WTC11 (cell line): ENCODE results near the gene NPFFR2. TPM values are rescaled to one million over a fixed set of nuclear protein-coding genes. Genes with fewer than 3 reads are reported as not detected.

Experiments
- ATAC-seq: fragments of 200-7000 bp; cut with Tn5 transposase; 2 replicates; pipeline ENCODE4 v1.10.0; 2021; ENCODE audit warnings: mild to moderate bottlenecking, moderate library complexity
- CTCF ChIA-PET: fragments of 300-600 bp; sonication (Branson Sonifier 250); formaldehyde crosslinking; loops from one replicate; lab custom pipeline; 2021; ENCODE audit warnings: antibody characterized with exemption; lab: Charles Lee
- POLR2A ChIA-PET: fragments of 350-600 bp; sonication (Branson Sonifier 250); formaldehyde crosslinking; loops from one replicate; lab custom pipeline; 2021; ENCODE audit warnings: antibody characterized with exemption; lab: Charles Lee
- DNase-seq: peaks from one replicate; pipeline ENCODE4 v3.0.0; 2021; ENCODE audit warnings: low spot score
- H3K27ac Mint-ChIP-seq: 2 replicates; pipeline ENCODE4 v1.8.0; 2021; ENCODE audit warnings: mixed read lengths
- H3K27me3 Mint-ChIP-seq: 2 replicates; pipeline ENCODE4 v1.8.0; 2021; ENCODE audit warnings: low read depth, mild to moderate bottlenecking, moderate library complexity, mixed read lengths
- H3K36me3 Mint-ChIP-seq: 2 replicates; pipeline ENCODE4 v1.8.0; 2021; ENCODE audit warnings: mixed read lengths
- H3K4me1 Mint-ChIP-seq: 2 replicates; pipeline ENCODE4 v1.8.0; 2022; ENCODE audit warnings: mixed read lengths
- H3K4me3 Mint-ChIP-seq: 2 replicates; pipeline ENCODE4 v1.8.0; 2021; ENCODE audit warnings: mild to moderate bottlenecking, moderate library complexity, mixed read lengths
- H3K9me3 Mint-ChIP-seq: 2 replicates; pipeline ENCODE4 v1.8.0; 2021; ENCODE audit warnings: mixed read lengths
- MXD4 ChIP-seq: fragments of 250-450 bp; sonication (Bioruptor Pico); IDR thresholded peaks from 2 replicates; pipeline ENCODE4 v1.8.0; 2021; ENCODE audit warnings: mild to moderate bottlenecking, moderate library complexity, borderline replicate concordance
- NFYB ChIP-seq: sonication (generic); formaldehyde crosslinking; conservative IDR thresholded peaks from 2 replicates; pipeline ENCODE4 v1.8.0; 2022; ENCODE audit warnings: low read depth, missing genetic modification reagents
- TCF7 ChIP-seq: sonication (generic); formaldehyde crosslinking; IDR thresholded peaks from 2 replicates; pipeline ENCODE4 v1.8.0; 2022; ENCODE audit warnings: mild to moderate bottlenecking, low read depth, missing genetic modification reagents, moderate library complexity
- USF1 ChIP-seq: sonication (generic); formaldehyde crosslinking; IDR thresholded peaks from 2 replicates; pipeline ENCODE4 v1.8.0; 2022; ENCODE audit warnings: mild to moderate bottlenecking, missing genetic modification reagents
- USF2 ChIP-seq: sonication (generic); formaldehyde crosslinking; IDR thresholded peaks from 2 replicates; pipeline ENCODE4 v1.8.1; 2023; ENCODE audit warnings: mild to moderate bottlenecking, missing genetic modification reagents, moderate library complexity
- ZNF138 ChIP-seq: sonication (generic); formaldehyde crosslinking; conservative IDR thresholded peaks from 2 replicates; pipeline ENCODE4 v1.8.1; 2022; ENCODE audit warnings: mild to moderate bottlenecking, moderate library complexity, missing genetic modification reagents
- ZNF317 ChIP-seq: sonication (generic); formaldehyde crosslinking; IDR thresholded peaks from 2 replicates; pipeline ENCODE4 v1.8.1; 2023; ENCODE audit warnings: low read depth, mild to moderate bottlenecking, moderate library complexity, missing genetic modification reagents, borderline replicate concordance
- ZNF532 ChIP-seq: fragments of 250-450 bp; sonication (Bioruptor Pico); IDR thresholded peaks from 2 replicates; pipeline ENCODE4 v1.9.0; 2021; ENCODE audit warnings: mild to moderate bottlenecking, borderline replicate concordance
- total RNA-seq: library from RNA; stranded (reverse); gene quantifications from 3 replicates; pipeline ENCODE4 v1.2.3, GENCODE V29; 2021
- TF ChIP-seq, protein P1 (sequence below): fragments of 250-450 bp; sonication (Bioruptor Pico); IDR thresholded peaks from 2 replicates; pipeline ENCODE4 v2.1.2; 2022; ENCODE audit warnings: mild to moderate bottlenecking, moderate library complexity
- TF ChIP-seq, protein P2 (sequence below): sonication (generic); formaldehyde crosslinking; IDR thresholded peaks from 2 replicates; pipeline ENCODE4 v1.8.1; 2022; ENCODE audit warnings: mild to moderate bottlenecking, missing genetic modification reagents, moderate library complexity, borderline replicate concordance
- TF ChIP-seq, protein P3 (sequence below): sonication (generic); formaldehyde crosslinking; IDR thresholded peaks from 2 replicates; pipeline ENCODE4 v1.8.1; 2023; ENCODE audit warnings: mild to moderate bottlenecking, missing genetic modification reagents
- TF ChIP-seq, protein P4 (sequence below): sonication (generic); formaldehyde crosslinking; IDR thresholded peaks from 2 replicates; pipeline ENCODE4 v1.8.0; 2022; ENCODE audit warnings: mild to moderate bottlenecking, missing genetic modification reagents
- TF ChIP-seq, protein P5 (sequence below): sonication (generic); formaldehyde crosslinking; IDR thresholded peaks from 2 replicates; pipeline ENCODE4 v1.8.1; 2023; ENCODE audit warnings: mild to moderate bottlenecking, missing genetic modification reagents, borderline replicate concordance
- TF ChIP-seq, protein P6 (sequence below): sonication (generic); formaldehyde crosslinking; IDR thresholded peaks from 2 replicates; pipeline ENCODE4 v1.8.1; 2023; ENCODE audit warnings: mild to moderate bottlenecking, missing genetic modification reagents

Gene NPFFR2
- total RNA-seq, 1 experiment from 2014 or later, result 3.0 TPM

- TF ChIP-seq, protein P1, sequence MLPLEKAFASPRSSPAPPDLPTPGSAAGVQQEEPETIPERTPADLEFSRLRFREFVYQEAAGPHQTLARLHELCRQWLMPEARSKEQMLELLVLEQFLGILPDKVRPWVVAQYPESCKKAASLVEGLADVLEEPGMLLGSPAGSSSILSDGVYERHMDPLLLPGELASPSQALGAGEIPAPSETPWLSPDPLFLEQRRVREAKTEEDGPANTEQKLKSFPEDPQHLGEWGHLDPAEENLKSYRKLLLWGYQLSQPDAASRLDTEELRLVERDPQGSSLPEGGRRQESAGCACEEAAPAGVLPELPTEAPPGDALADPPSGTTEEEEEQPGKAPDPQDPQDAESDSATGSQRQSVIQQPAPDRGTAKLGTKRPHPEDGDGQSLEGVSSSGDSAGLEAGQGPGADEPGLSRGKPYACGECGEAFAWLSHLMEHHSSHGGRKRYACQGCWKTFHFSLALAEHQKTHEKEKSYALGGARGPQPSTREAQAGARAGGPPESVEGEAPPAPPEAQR (CRISPR knock-in tag), result no peak
- TF ChIP-seq ZNF138 (CRISPR knock-in tag) (no peak), ZNF532 (CRISPR knock-in tag) (no peak), TCF7 (no peak), ZNF317 (CRISPR knock-in tag) (no peak), MXD4 (CRISPR knock-in tag) (no peak), NFYB (no peak)
- TF ChIP-seq, protein P2, sequence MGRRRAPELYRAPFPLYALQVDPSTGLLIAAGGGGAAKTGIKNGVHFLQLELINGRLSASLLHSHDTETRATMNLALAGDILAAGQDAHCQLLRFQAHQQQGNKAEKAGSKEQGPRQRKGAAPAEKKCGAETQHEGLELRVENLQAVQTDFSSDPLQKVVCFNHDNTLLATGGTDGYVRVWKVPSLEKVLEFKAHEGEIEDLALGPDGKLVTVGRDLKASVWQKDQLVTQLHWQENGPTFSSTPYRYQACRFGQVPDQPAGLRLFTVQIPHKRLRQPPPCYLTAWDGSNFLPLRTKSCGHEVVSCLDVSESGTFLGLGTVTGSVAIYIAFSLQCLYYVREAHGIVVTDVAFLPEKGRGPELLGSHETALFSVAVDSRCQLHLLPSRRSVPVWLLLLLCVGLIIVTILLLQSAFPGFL (CRISPR knock-in tag), result no peak
- TF ChIP-seq, all 79 proteins: peak for 0
These were observed 42.0 kb downstream of the NPFFR2 start (continued) for GRCh38 chr4:72073816-72074215.

DNA sequence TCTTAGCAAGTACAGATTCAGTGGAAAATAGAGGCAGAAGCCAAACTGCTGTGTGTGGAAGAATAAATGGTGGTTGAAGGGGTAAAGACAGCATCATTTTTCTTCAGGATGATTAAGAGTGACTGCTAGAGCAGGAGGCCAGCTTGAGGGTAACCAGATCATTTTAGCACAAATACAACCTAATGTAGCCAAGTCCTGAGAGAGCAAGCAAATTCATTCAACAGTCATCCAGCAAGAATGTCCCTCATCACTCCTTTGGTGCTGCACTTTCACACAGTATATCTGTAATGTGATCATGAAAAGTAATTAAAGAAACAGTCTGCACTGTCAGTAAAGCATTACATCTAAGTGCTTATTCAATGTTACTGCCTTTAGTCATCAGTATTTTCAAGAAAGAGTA is 44.8 kb downstream of the NPFFR2 start:
- no peak for DNase-seq
- CTCF ChIA-PET, result no interaction called here
- H3K27ac Mint-ChIP-seq, result no peak overlapping the region

More for the DNA sequence above, 44.8 kb downstream of the NPFFR2 start:
- no peaks in the 10 kb centered on the region for H3K27me3 Mint-ChIP-seq
- TF ChIP-seq, protein P3, sequence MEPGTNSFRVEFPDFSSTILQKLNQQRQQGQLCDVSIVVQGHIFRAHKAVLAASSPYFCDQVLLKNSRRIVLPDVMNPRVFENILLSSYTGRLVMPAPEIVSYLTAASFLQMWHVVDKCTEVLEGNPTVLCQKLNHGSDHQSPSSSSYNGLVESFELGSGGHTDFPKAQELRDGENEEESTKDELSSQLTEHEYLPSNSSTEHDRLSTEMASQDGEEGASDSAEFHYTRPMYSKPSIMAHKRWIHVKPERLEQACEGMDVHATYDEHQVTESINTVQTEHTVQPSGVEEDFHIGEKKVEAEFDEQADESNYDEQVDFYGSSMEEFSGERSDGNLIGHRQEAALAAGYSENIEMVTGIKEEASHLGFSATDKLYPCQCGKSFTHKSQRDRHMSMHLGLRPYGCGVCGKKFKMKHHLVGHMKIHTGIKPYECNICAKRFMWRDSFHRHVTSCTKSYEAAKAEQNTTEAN (CRISPR knock-in tag), result no peak
- no peak for TF ChIP-seq USF1
- no peak for TF ChIP-seq USF2 (CRISPR knock-in tag)
- TF ChIP-seq, protein P4, sequence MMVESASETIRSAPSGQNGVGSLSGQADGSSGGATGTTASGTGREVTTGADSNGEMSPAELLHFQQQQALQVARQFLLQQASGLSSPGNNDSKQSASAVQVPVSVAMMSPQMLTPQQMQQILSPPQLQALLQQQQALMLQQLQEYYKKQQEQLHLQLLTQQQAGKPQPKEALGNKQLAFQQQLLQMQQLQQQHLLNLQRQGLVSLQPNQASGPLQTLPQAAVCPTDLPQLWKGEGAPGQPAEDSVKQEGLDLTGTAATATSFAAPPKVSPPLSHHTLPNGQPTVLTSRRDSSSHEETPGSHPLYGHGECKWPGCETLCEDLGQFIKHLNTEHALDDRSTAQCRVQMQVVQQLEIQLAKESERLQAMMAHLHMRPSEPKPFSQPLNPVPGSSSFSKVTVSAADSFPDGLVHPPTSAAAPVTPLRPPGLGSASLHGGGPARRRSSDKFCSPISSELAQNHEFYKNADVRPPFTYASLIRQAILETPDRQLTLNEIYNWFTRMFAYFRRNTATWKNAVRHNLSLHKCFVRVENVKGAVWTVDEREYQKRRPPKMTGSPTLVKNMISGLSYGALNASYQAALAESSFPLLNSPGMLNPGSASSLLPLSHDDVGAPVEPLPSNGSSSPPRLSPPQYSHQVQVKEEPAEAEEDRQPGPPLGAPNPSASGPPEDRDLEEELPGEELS (CRISPR knock-in tag), result no peak
- TF ChIP-seq, protein P5, sequence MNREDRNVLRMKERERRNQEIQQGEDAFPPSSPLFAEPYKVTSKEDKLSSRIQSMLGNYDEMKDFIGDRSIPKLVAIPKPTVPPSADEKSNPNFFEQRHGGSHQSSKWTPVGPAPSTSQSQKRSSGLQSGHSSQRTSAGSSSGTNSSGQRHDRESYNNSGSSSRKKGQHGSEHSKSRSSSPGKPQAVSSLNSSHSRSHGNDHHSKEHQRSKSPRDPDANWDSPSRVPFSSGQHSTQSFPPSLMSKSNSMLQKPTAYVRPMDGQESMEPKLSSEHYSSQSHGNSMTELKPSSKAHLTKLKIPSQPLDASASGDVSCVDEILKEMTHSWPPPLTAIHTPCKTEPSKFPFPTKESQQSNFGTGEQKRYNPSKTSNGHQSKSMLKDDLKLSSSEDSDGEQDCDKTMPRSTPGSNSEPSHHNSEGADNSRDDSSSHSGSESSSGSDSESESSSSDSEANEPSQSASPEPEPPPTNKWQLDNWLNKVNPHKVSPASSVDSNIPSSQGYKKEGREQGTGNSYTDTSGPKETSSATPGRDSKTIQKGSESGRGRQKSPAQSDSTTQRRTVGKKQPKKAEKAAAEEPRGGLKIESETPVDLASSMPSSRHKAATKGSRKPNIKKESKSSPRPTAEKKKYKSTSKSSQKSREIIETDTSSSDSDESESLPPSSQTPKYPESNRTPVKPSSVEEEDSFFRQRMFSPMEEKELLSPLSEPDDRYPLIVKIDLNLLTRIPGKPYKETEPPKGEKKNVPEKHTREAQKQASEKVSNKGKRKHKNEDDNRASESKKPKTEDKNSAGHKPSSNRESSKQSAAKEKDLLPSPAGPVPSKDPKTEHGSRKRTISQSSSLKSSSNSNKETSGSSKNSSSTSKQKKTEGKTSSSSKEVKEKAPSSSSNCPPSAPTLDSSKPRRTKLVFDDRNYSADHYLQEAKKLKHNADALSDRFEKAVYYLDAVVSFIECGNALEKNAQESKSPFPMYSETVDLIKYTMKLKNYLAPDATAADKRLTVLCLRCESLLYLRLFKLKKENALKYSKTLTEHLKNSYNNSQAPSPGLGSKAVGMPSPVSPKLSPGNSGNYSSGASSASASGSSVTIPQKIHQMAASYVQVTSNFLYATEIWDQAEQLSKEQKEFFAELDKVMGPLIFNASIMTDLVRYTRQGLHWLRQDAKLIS (CRISPR knock-in tag), result no peak
- TF ChIP-seq, protein P6, sequence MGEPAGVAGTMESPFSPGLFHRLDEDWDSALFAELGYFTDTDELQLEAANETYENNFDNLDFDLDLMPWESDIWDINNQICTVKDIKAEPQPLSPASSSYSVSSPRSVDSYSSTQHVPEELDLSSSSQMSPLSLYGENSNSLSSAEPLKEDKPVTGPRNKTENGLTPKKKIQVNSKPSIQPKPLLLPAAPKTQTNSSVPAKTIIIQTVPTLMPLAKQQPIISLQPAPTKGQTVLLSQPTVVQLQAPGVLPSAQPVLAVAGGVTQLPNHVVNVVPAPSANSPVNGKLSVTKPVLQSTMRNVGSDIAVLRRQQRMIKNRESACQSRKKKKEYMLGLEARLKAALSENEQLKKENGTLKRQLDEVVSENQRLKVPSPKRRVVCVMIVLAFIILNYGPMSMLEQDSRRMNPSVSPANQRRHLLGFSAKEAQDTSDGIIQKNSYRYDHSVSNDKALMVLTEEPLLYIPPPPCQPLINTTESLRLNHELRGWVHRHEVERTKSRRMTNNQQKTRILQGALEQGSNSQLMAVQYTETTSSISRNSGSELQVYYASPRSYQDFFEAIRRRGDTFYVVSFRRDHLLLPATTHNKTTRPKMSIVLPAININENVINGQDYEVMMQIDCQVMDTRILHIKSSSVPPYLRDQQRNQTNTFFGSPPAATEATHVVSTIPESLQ (CRISPR knock-in tag), result no peak
- TF ChIP-seq, all 79 proteins: peak for 0
- POLR2A ChIA-PET, result no interaction called here
- no peak for ATAC-seq
- H3K36me3 Mint-ChIP-seq, result no peaks in the 10 kb centered on the region
- no peaks in the 10 kb centered on the region for H3K9me3 Mint-ChIP-seq
- H3K4me1 Mint-ChIP-seq, result no peaks in the 10 kb centered on the region
- no peak overlapping the region for H3K4me3 Mint-ChIP-seq
